Stomach smooth muscle (tissue), 2 donors: ENCODE measurements around the gene ARID4B.
A peak's percentile ranks its signal among the peaks of the same experiment; 100 is the strongest.
"Not testable (repeated sequence)": the region's sequence is repeated elsewhere in the genome, so short reads cannot be mapped to it uniquely, and the experiment has no call there.

Experiments
- H3K27ac ChIP-seq: one replicate; pipeline ENCODE4 v1.7.0; 2013; ENCODE audit warnings: mild to moderate bottlenecking, low read length, inconsistent platforms
- H3K27me3 ChIP-seq, 2 donors: one replicate each; pipeline ENCODE4 v1.7.0; 2013; ENCODE audit warnings: low read length in 2 of 2; ENCODE audit not compliant: insufficient read depth in 2 of 2, control insufficient read depth in 1 of 2
- H3K36me3 ChIP-seq, 2 donors: one replicate each; pipeline ENCODE4 v1.7.0; 2013; ENCODE audit warnings: low read length in 2 of 2; ENCODE audit not compliant: control insufficient read depth in 2 of 2, insufficient read depth in 2 of 2
- H3K4me1 ChIP-seq: one replicate; pipeline ENCODE4 v1.7.0; 2013; ENCODE audit warnings: low read length; ENCODE audit not compliant: control insufficient read depth, insufficient read depth
- H3K4me3 ChIP-seq, 2 donors: one replicate each; pipeline ENCODE4 v1.7.0; 2013; ENCODE audit warnings: low read length in 2 of 2
- H3K9ac ChIP-seq, 2 donors: one replicate each; pipeline ENCODE4 v1.7.0; 2013; ENCODE audit warnings: low read length in 2 of 2, mild to moderate bottlenecking in 1 of 2
- H3K9me3 ChIP-seq, 2 donors: one replicate each; pipeline ENCODE4 v1.7.0; 2013; ENCODE audit warnings: low read length in 2 of 2; ENCODE audit not compliant: control insufficient read depth in 2 of 2
- donor health status: healthy.
- donor health status: Pancreatic carcinoma.

ARID4B gene

DNA sequence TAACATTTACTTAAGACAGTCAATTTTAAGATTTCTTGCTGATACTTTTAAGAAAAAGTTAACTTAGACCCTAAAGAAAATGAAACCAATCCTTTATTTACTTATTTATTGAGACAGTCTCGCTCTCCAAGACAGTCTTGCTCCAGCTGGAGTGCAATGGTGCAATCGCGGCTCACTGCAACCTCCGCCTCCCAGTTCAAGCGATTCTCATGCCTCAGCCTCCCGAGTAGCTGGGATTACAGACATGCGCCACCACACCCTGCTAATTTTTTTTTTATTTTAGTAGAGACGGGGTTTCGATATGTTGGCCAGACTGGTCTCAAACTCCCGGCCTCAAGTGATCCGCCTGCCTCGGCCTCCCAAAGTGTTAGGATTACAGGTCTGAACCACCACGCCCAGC lies 44.3 kb downstream of the ARID4B start:
- H3K9me3 ChIP-seq, H3K4me3 ChIP-seq, H3K36me3 ChIP-seq, H3K9ac ChIP-seq, H3K27me3 ChIP-seq, H3K27ac ChIP-seq, H3K4me1 ChIP-seq: not testable (repeated sequence)

DNA sequence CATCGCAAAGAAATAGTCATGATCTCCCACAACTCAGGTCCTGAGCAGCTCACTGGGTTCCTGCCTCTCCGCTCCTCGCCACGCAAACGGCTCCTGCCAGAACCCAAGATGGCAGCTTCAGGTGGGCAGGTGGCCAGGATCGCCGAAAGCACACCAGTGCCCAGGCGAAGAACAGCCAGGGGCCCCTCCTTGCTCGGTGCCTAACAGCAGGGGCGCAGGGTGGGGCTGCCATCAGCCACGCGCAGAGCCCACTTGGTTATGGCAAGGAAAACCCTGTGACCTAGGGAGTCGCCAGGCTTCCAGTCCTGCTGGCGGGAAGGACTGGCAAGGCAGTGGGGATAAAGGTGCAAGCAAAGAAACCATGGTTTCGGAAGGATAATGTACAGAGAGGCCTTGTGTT lies 47.5 kb downstream of the ARID4B start:
- H3K27ac ChIP-seq = no peak overlapping the region
- no peaks in the 10 kb centered on the region for H3K36me3 ChIP-seq
- H3K9me3 ChIP-seq = no peaks in the 10 kb centered on the region
- peaks cover 3% of the 10 kb centered on the region for H3K4me1 ChIP-seq
- no peak overlapping the region for H3K9ac ChIP-seq
- H3K27me3 ChIP-seq = no peaks in the 10 kb centered on the region
- no peak overlapping the region for H3K4me3 ChIP-seq

DNA sequence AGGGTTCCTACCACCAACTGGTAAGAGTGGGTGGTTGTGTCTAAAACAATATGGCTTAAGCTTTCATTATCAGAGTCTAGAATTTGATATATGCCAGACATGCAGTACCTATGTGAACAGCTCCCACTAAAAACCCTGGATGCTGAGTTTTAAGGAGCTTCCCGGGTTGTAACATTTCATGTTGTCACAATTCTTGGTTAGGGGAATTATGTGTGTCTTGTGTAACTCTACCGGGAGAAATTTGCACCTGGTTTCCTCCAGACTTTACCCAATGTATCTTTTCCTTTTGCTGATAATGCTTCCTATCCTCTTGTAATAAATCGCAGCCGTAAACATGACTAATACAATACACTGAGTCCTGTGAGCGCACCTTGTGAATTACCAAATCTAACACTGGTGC lies 48.3 kb downstream of the ARID4B start:
- no peak overlapping the region for H3K4me3 ChIP-seq
- no peaks in the 10 kb centered on the region for H3K36me3 ChIP-seq
- H3K4me1 ChIP-seq = peaks cover 9% of the 10 kb centered on the region
- no peak overlapping the region for H3K9ac ChIP-seq
- no peaks in the 10 kb centered on the region for H3K27me3 ChIP-seq
- H3K9me3 ChIP-seq = no peaks in the 10 kb centered on the region
- no peak overlapping the region for H3K27ac ChIP-seq

DNA sequence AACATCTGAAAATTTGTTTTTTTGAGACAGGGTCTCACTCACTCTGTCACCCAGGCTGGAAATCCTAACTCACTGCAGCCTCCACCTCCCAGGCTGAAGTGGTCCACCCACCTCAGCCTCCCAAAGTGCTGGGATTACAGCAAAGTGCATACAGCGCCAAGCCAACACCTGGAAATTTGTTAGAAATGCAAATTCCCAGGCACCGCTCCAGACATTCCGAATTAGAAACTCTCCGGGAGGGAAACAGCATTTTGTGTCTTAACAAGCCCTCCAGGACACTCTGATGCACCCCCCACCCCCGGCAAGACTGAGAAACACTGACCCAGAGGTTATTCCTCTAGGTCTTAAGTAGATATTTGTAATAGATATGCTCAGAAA lies 49.1 kb downstream of the ARID4B start:
- no peak overlapping the region for H3K9ac ChIP-seq
- H3K27ac ChIP-seq = no peak overlapping the region

DNA sequence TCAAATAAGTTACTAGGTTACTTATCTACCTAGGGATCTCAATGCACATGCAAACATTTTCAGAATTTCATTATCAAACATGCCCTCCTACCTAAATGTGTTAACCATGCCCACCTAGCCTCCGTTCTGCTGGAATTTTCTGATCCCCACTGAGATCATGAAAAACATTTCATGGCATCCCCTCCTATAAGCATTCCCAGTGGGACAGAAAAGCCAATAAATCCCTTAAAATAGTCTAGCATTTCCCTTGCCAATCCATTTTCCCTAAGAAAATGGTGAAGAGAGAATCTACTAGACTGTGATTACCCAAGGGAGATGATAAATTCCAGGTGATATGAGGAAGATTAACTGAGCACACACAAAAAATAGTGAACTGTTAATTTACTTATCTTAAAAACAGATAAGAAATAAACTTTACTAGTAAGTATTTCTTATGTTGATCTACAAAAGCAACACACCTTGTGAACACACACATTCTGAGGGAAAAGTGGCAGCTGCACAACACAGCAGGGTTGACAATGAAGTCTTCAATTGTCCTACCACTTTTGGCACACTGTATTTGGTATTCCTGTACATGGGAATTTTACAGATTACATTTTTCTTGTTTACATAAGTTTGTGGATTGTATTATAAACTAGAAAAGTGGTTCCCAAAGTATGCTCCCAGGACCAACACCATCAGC lies 49.6 kb downstream of the ARID4B start:
- Histone ChIP-seq H3K9ac (no peak overlapping the region), H3K36me3 (no peaks in the 10 kb centered on the region)

More for the DNA sequence above, 49.1 kb downstream of the ARID4B start:
- Histone ChIP-seq H3K27me3 (no peaks in the 10 kb centered on the region), H3K4me1 (peaks cover 9% of the 10 kb centered on the region), H3K9me3 (no peaks in the 10 kb centered on the region), H3K36me3 (no peaks in the 10 kb centered on the region), H3K4me3 (no peak overlapping the region)

DNA sequence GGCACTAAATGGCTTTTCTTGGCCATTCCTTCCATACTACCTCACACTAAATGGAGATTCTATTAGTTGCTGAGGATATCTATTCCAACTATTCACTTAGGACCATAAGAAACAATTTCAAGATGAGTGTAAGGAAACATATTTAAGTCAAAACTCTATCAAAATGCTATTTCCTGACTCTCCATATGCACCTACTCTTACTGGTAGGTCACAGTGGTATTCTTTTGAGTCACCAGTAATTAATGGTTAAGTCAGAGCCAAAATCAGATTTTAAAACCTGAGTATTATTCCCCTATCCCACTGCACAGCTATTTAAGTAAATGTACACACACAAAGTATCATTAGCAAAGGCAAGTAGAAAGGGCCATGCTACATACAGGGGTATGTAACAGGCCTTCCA lies 50.3 kb downstream of the ARID4B start:
- Histone ChIP-seq H3K4me1 (peaks cover 9% of the 10 kb centered on the region), H3K9ac (no peak overlapping the region), H3K4me3 (no peak overlapping the region)

More for the DNA sequence above, 49.6 kb downstream of the ARID4B start:
- Histone ChIP-seq H3K27me3 (no peaks in the 10 kb centered on the region), H3K9me3 (no peaks in the 10 kb centered on the region), H3K4me3 (no peak overlapping the region), H3K27ac (no peak overlapping the region), H3K4me1 (peaks cover 9% of the 10 kb centered on the region)

DNA sequence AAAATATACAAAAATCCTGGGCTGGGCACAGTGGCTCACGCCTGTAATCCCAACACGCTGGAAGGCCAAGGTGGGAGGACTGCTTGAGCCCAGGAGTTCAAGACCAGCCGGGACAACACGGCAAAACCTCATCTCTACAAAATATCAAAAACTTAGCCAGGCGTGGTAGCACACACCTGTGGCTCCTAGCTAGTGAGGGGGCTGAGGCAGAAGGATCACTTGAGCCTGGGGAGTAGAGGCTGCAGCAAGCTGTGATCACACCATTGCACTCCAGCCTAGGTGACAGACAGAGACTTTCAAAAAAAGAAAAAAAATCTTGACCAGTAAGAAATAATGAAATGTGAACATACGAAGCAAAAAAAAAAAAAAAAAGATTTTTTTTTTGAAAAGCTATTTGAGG lies 52.1 kb downstream of the ARID4B start:
- Histone ChIP-seq H3K9me3 (no peaks in the 10 kb centered on the region), H3K27ac (no peak overlapping the region), H3K4me3 (no peak overlapping the region), H3K4me1 (peaks cover 9% of the 10 kb centered on the region), H3K27me3 (no peaks in the 10 kb centered on the region), H3K36me3 (no peaks in the 10 kb centered on the region), H3K9ac (no peak overlapping the region)

More for the DNA sequence above, 50.3 kb downstream of the ARID4B start:
- Histone ChIP-seq H3K27me3 (no peaks in the 10 kb centered on the region), H3K36me3 (no peaks in the 10 kb centered on the region), H3K9me3 (no peaks in the 10 kb centered on the region), H3K27ac (no peak overlapping the region)

DNA sequence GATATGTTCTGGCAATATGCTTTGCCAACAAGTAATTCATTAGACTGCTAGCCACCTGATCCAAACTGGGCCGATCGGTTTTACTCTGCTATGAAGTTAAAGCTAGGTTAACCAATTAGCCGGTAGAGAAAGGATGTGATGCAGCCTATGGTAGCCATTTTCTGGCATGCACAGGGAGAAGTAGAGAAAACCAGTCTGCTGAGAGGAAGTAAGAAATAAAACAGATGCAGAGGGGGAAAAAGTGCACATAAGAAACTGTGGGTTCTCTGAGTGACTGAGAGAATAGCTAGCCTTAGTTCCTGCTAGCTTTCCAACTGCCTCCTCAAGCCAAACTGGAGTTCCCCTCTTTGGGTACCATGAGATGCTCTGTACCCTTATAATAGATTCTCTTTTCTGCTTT lies 52.8 kb downstream of the ARID4B start:
- no peak overlapping the region for H3K27ac ChIP-seq
- no peak overlapping the region for H3K9ac ChIP-seq
- no peaks in the 10 kb centered on the region for H3K36me3 ChIP-seq
- no peaks in the 10 kb centered on the region for H3K9me3 ChIP-seq
- no peak overlapping the region for H3K4me3 ChIP-seq
- H3K4me1 ChIP-seq = peaks cover 13% of the 10 kb centered on the region
- no peaks in the 10 kb centered on the region for H3K27me3 ChIP-seq

DNA sequence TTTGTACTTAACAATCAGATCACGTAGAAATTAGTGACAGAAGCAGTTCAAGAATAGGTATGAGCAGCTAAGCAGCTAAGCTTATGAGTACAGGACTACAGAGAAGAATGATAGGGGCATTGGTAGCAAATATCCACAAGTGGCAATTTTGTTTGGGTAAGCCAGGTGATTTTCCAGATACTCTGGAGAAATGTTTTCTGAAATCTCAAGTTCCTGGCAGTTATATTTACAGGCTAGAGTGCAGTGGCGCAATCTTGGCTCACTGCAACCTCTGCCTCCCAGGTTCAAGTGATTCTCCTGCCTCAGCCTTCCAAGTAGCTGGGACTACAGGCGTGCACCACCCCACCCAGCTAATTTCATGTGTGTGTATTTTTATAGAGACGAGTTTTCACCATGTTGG lies 55.1 kb downstream of the ARID4B start:
- H3K4me1 ChIP-seq = peaks cover 9% of the 10 kb centered on the region
- H3K27me3 ChIP-seq = no peaks in the 10 kb centered on the region
- no peaks in the 10 kb centered on the region for H3K9me3 ChIP-seq
- H3K36me3 ChIP-seq = no peaks in the 10 kb centered on the region
- no peak overlapping the region for H3K27ac ChIP-seq
- no peak overlapping the region for H3K4me3 ChIP-seq
- H3K9ac ChIP-seq = no peak overlapping the region

DNA sequence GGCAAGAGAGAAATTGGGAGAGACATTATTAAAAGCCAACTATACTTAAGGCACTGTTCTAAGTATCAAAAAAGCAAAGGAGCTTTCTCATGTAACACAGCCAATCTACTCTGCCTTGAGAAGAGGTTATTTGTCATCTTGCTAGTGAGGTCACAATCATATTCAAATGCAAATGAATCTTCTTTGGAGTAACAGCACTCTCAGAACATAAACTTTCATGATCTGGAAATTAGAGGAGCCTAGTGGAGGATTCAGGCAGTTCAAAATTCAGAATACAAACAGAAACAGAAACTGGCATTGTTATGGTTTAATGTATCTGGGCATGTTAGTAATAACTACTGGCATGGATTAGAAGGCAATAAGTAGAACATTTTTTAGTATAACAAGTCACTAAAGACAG lies 57.4 kb downstream of the ARID4B start:
- H3K4me1 ChIP-seq = peaks cover 9% of the 10 kb centered on the region

DNA sequence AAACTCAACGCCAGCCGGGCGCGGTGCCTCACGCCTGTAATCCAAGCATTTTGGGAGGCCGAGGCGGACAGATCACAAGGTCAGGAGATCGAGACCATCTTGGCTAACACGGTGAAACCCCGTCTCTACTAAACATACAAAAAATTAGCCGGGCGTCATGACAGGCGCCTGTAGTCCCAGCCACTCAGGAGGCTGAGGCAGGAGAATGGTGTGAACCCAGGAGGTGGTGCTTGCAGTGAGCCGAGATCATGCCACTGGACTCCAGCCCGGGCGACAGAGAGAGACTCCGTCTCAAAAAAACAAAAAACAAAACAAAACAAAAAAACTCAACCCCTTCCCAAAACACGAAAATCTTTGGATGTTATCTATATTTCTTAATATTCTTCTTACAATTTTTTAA lies 58.0 kb downstream of the ARID4B start:
- H3K9me3 ChIP-seq, H3K9ac ChIP-seq, H3K4me3 ChIP-seq: not testable (repeated sequence)

More for the DNA sequence above, 57.4 kb downstream of the ARID4B start:
- Histone ChIP-seq H3K9me3 (no peaks in the 10 kb centered on the region), H3K9ac (peak overlapping the region; percentile 3 to 6), H3K36me3 (no peaks in the 10 kb centered on the region), H3K27me3 (no peaks in the 10 kb centered on the region), H3K4me3 (no peak overlapping the region), H3K27ac (no peak overlapping the region)

More for the DNA sequence above, 58.0 kb downstream of the ARID4B start:
- H3K4me1 ChIP-seq, H3K36me3 ChIP-seq, H3K27ac ChIP-seq, H3K27me3 ChIP-seq: not testable (repeated sequence)
